ENCODE data around the gene PPP3CA.
"Not testable (repeated sequence)": the region's sequence is repeated elsewhere in the genome, so short reads cannot be mapped to it uniquely, and the experiment has no call there.

The PPP3CA gene

GRCh38 chr4:101191302-101192098 is 155.8 kb downstream of the PPP3CA start:
- no peak overlapping the region for H3K9ac ChIP-seq (ENCODE audit: low read length)
- H3K9me3 ChIP-seq (ENCODE audit: control insufficient read depth, insufficient read depth, low read depth, low read length), result no peaks in the 10 kb centered on the region
- peaks cover 18% of the 10 kb centered on the region for H3K4me1 ChIP-seq (ENCODE audit: control insufficient read depth, insufficient read depth, low read length)
- no peaks in the 10 kb centered on the region for H3K27me3 ChIP-seq (ENCODE audit: control insufficient read depth, insufficient read depth, low read length)
- H3K27ac ChIP-seq (ENCODE audit: low read depth, low read length), result no peak overlapping the region; the same call in 1 of the 2 replicates
- no peak overlapping the region for H3K4me3 ChIP-seq (ENCODE audit: low read depth, low read length)
- H3K36me3 ChIP-seq (ENCODE audit: control insufficient read depth, insufficient read depth, low read length), result no peaks in the 10 kb centered on the region

DNA sequence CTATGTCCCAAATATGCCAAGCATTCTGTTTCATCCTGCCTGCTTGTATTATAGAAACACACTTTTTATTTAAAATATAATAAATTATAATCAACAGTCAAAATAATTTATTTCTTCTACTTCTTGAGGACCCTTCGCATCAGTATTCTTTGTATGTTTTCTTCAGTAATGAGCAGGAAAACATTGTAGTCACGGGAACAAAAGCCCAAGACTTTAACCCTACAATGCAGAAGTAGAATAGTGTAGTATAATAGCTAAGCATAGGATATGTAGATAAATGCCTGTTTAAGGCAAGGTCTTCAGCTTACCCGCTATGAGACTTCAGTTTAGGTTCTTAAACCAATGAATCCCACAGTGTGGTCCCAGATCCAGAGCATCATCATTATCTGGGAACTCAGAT is 156.6 kb downstream of the PPP3CA start:
- Histone ChIP-seq H3K27ac (ENCODE audit: low read depth, low read length) (no peak overlapping the region), H3K9me3 (ENCODE audit: control insufficient read depth, insufficient read depth, low read depth, low read length) (no peaks in the 10 kb centered on the region), H3K9ac (ENCODE audit: low read length) (no peak overlapping the region), H3K36me3 (ENCODE audit: control insufficient read depth, insufficient read depth, low read length) (no peaks in the 10 kb centered on the region), H3K4me1 (ENCODE audit: control insufficient read depth, insufficient read depth, low read length) (peaks cover 18% of the 10 kb centered on the region), H3K4me3 (ENCODE audit: low read depth, low read length) (no peak overlapping the region), H3K27me3 (ENCODE audit: control insufficient read depth, insufficient read depth, low read length) (no peaks in the 10 kb centered on the region)

DNA sequence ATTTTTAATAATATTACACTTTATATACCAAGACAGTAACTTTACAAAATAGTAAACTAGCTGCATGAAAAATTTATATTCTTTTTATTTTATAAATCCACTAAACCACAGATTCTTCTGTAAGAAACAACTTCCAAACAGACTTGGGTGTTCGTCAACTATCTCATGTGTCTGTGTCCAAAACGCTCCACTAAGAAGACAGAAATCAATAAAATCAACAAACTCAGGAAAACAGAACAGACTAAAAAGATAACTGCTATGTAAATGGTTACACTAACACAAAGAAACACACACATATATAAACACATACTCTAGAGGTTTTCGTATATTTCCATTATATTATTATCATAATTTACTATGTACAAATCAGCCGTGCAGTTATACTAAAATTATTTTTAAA is 158.4 kb downstream of the PPP3CA start:
- H3K27ac ChIP-seq (ENCODE audit: low read depth, low read length), result no peak overlapping the region
- no peak overlapping the region for H3K9ac ChIP-seq (ENCODE audit: low read length)
- no peaks in the 10 kb centered on the region for H3K9me3 ChIP-seq (ENCODE audit: control insufficient read depth, insufficient read depth, low read depth, low read length)
- no peak overlapping the region for H3K4me3 ChIP-seq (ENCODE audit: low read depth, low read length)
- no peaks in the 10 kb centered on the region for H3K27me3 ChIP-seq (ENCODE audit: control insufficient read depth, insufficient read depth, low read length)
- H3K4me1 ChIP-seq (ENCODE audit: control insufficient read depth, insufficient read depth, low read length), result peaks cover 18% of the 10 kb centered on the region
- H3K36me3 ChIP-seq (ENCODE audit: control insufficient read depth, insufficient read depth, low read length), result no peaks in the 10 kb centered on the region

DNA sequence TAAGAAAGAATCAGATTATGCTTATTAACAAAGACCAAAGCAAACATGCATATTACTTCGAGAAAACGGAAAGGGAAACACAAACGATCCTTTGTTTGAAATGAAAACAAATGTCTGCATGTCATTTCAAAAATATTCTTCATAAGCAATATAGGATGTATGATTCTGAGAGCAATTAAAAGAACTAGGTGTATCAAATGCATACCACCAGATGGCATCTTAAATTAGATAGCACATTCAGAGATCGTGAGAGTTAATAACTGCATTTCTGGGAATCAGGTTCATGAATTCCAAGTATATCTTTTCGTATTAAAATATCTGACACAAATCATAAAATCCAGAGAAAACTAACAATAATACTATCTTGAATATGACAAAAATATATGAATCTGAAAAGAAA is 159.5 kb downstream of the PPP3CA start:
- 0 out of 2 replicates have a peak, but pooled peaks cover 2% of the 10 kb centered on the region for H3K36me3 ChIP-seq (ENCODE audit: control insufficient read depth, insufficient read depth, low read length)
- no peak overlapping the region for H3K27ac ChIP-seq (ENCODE audit: low read depth, low read length)

DNA sequence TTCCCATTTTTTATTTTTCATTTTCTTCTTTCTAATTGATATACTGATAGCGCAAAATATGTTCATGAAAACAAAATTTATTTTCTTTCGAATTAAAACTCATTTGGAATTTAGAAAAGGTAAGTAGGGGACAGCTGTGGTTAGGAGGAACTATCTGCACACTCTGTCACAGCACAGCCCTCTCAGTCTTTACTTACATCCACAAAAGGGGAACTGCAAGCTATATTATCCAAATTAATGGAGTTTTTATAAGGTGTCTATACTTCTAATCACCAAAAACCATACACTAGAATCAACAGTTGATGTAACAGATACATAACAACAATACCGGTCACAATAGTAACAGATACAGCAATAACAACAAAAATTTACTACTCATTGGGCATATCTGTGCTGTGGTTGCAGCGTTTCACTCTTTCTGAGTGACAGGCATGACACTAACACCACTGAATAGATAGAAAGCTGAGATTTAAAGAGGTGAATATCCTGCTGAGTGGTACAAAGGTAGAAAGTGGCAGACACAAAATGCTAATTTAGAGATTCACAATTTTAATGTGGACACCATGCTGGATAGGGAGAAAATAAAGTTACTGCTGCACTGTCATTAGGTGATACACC is 160.7 kb downstream of the PPP3CA start:
- Histone ChIP-seq H3K4me3 (ENCODE audit: low read depth, low read length) (no peak overlapping the region), H3K4me1 (ENCODE audit: control insufficient read depth, insufficient read depth, low read length) (peaks cover 9% of the 10 kb centered on the region), H3K27me3 (ENCODE audit: control insufficient read depth, insufficient read depth, low read length) (no peaks in the 10 kb centered on the region), H3K9me3 (ENCODE audit: control insufficient read depth, insufficient read depth, low read depth, low read length) (peaks cover 10% of the 10 kb centered on the region), H3K36me3 (ENCODE audit: control insufficient read depth, insufficient read depth, low read length) (0 out of 2 replicates have a peak, but pooled peaks cover 6% of the 10 kb centered on the region), H3K9ac (ENCODE audit: low read length) (no peak overlapping the region), H3K27ac (ENCODE audit: low read depth, low read length) (no peak overlapping the region)

More for the DNA sequence above, 159.5 kb downstream of the PPP3CA start:
- H3K4me1 ChIP-seq (ENCODE audit: control insufficient read depth, insufficient read depth, low read length), result peaks cover 18% of the 10 kb centered on the region
- H3K27me3 ChIP-seq (ENCODE audit: control insufficient read depth, insufficient read depth, low read length), result no peaks in the 10 kb centered on the region
- no peak overlapping the region for H3K4me3 ChIP-seq (ENCODE audit: low read depth, low read length)
- H3K9ac ChIP-seq (ENCODE audit: low read length), result no peak overlapping the region
- H3K9me3 ChIP-seq (ENCODE audit: control insufficient read depth, insufficient read depth, low read depth, low read length), result peaks cover 4% of the 10 kb centered on the region

GRCh38 chr4:101184668-101185067 is 162.7 kb downstream of the PPP3CA start:
- Histone ChIP-seq H3K9ac (ENCODE audit: low read length) (no peak overlapping the region), H3K36me3 (ENCODE audit: control insufficient read depth, insufficient read depth, low read length) (0 out of 2 replicates have a peak, but pooled peaks cover 6% of the 10 kb centered on the region), H3K4me1 (ENCODE audit: control insufficient read depth, insufficient read depth, low read length) (no peaks in the 10 kb centered on the region), H3K9me3 (ENCODE audit: control insufficient read depth, insufficient read depth, low read depth, low read length) (peaks cover 10% of the 10 kb centered on the region), H3K27ac (ENCODE audit: low read depth, low read length) (no peak overlapping the region), H3K4me3 (ENCODE audit: low read depth, low read length) (no peak overlapping the region), H3K27me3 (ENCODE audit: control insufficient read depth, insufficient read depth, low read length) (no peaks in the 10 kb centered on the region)

DNA sequence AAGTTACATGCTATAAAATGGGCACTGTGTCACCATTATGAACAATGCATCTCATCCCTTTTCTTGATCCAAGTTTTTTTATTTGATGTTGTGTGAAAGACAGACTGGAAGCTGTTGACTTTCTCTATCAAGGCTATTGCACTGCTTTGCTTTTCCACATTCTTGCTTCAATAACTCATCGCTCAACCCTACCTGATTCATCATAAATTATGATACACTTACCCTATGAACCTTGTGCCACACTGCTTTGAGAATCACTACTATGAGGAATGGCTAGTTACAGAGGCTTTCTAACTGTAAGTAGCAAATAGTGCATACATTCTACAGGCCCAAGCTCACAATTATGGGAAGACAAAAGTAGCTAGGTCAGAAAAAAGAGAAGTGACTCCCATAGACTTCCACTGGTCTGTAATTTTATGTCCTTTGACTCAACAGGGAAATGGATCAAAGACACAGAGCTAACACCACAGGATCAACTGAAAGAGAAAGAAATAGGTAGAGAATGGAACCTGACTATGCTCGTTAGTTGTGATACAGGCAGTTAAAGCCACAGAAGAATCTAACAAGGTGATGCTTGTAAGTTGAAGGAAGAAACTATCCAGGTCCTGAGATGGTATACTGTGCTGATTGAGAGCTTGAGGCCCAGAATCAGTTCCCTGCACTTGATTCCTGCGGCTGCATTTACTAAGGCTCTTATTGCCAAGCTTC is 163.5 kb downstream of the PPP3CA start:
- Histone ChIP-seq H3K4me1 (ENCODE audit: control insufficient read depth, insufficient read depth, low read length) (no peaks in the 10 kb centered on the region), H3K36me3 (ENCODE audit: control insufficient read depth, insufficient read depth, low read length) (0 out of 2 replicates have a peak, but pooled peaks cover 6% of the 10 kb centered on the region), H3K9ac (ENCODE audit: low read length) (no peak overlapping the region), H3K27me3 (ENCODE audit: control insufficient read depth, insufficient read depth, low read length) (no peaks in the 10 kb centered on the region), H3K4me3 (ENCODE audit: low read depth, low read length) (no peak overlapping the region), H3K27ac (ENCODE audit: low read depth, low read length) (no peak overlapping the region), H3K9me3 (ENCODE audit: control insufficient read depth, insufficient read depth, low read depth, low read length) (peaks cover 10% of the 10 kb centered on the region)

DNA sequence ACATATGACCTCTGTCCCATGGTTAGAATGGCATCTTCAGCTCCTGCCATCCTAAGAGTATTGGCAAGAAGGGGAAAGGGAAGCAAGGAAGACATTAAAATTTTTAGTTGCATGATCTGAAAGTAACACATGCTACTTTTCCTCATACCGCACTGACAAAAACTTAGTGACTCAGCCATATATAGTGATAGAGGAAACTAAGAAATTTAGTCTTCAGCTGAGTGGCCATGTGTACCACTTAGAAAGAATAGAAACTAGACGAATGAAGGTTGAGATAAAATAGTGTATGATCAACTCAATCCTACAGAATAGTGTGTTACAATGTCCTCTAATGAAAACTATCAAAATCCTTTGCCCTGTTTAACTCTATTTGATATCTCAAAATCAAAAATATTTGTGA is 164.1 kb downstream of the PPP3CA start:
- Histone ChIP-seq H3K36me3 (ENCODE audit: control insufficient read depth, insufficient read depth, low read length) (0 out of 2 replicates have a peak, but pooled peaks cover 6% of the 10 kb centered on the region), H3K27me3 (ENCODE audit: control insufficient read depth, insufficient read depth, low read length) (no peaks in the 10 kb centered on the region), H3K9ac (ENCODE audit: low read length) (no peak overlapping the region), H3K4me3 (ENCODE audit: low read depth, low read length) (no peak overlapping the region), H3K9me3 (ENCODE audit: control insufficient read depth, insufficient read depth, low read depth, low read length) (peaks cover 10% of the 10 kb centered on the region), H3K27ac (ENCODE audit: low read depth, low read length) (no peak overlapping the region), H3K4me1 (ENCODE audit: control insufficient read depth, insufficient read depth, low read length) (no peaks in the 10 kb centered on the region)

DNA sequence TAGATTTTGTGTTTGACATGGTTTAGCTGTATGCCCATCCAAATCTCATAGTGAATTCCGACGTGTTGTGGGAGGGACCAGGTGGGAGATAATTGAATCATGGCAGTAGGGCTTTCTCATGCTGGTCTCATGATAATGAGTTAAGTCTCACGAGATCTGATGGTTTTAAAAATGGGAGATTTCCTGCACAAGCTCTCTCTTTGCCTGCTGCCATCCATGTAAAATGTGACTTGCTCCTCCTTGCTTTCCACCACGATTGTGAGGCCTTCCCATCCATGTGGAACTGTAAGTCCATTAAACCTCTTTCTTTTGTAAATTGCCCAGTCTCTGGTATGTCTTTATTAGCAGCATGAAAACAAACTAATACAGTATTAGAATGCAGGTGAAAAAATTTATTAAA is 164.6 kb downstream of the PPP3CA start:
- H3K9ac ChIP-seq (ENCODE audit: low read length); H3K4me3 ChIP-seq (ENCODE audit: low read depth, low read length); H3K27ac ChIP-seq (ENCODE audit: low read depth, low read length); H3K27me3 ChIP-seq (ENCODE audit: control insufficient read depth, insufficient read depth, low read length); H3K4me1 ChIP-seq (ENCODE audit: control insufficient read depth, insufficient read depth, low read length); H3K36me3 ChIP-seq (ENCODE audit: control insufficient read depth, insufficient read depth, low read length): not testable (repeated sequence)
- peaks cover 10% of the 10 kb centered on the region for H3K9me3 ChIP-seq (ENCODE audit: control insufficient read depth, insufficient read depth, low read depth, low read length)

GRCh38 chr4:101178731-101179130 is 168.6 kb downstream of the PPP3CA start:
- Histone ChIP-seq H3K4me3 (ENCODE audit: low read depth, low read length) (no peak overlapping the region), H3K9me3 (ENCODE audit: control insufficient read depth, insufficient read depth, low read depth, low read length) (peaks cover 10% of the 10 kb centered on the region), H3K36me3 (ENCODE audit: control insufficient read depth, insufficient read depth, low read length) (0 out of 2 replicates have a peak, but pooled peaks cover 6% of the 10 kb centered on the region), H3K9ac (ENCODE audit: low read length) (no peak overlapping the region), H3K27ac (ENCODE audit: low read depth, low read length) (no peak overlapping the region), H3K27me3 (ENCODE audit: control insufficient read depth, insufficient read depth, low read length) (no peaks in the 10 kb centered on the region), H3K4me1 (ENCODE audit: control insufficient read depth, insufficient read depth, low read length) (peaks cover 17% of the 10 kb centered on the region)

DNA sequence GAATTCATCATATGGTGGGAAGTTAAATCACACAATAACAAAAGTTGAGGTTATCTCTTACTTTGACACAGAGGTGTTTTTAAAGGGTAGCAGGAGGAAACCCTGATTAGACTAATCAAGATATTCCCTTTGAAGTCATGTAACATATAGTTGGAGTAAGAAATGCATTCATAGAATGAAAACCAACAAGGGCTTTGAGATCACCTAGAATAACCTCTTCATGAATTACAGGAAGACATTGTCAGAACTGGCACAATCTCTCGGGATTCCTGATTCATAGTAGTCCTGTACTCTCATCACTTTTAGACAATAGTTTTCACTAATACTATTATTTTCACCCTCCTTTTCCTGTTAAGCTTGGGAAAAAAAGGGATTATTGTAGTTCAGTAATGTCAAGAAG is 170.2 kb downstream of the PPP3CA start:
- H3K27me3 ChIP-seq (ENCODE audit: control insufficient read depth, insufficient read depth, low read length), result no peaks in the 10 kb centered on the region
- H3K9ac ChIP-seq (ENCODE audit: low read length), result no peak overlapping the region
- no peak overlapping the region for H3K4me3 ChIP-seq (ENCODE audit: low read depth, low read length)

More for the DNA sequence above, 170.2 kb downstream of the PPP3CA start:
- no peaks in the 10 kb centered on the region for H3K36me3 ChIP-seq (ENCODE audit: control insufficient read depth, insufficient read depth, low read length)
- peaks cover 17% of the 10 kb centered on the region for H3K4me1 ChIP-seq (ENCODE audit: control insufficient read depth, insufficient read depth, low read length)
- H3K27ac ChIP-seq (ENCODE audit: low read depth, low read length), result no peak overlapping the region
- H3K9me3 ChIP-seq (ENCODE audit: control insufficient read depth, insufficient read depth, low read depth, low read length), result peaks cover under 1% of the 10 kb centered on the region; the same call in 1 of the 2 replicates
